NCI-H460 (cell line): ENCODE measurements around the gene RER1. TPM values are rescaled to one million over a fixed set of nuclear protein-coding genes. Genes with fewer than 3 reads are reported as not detected.

ENCODE experiments used
- DNase-seq: peaks from one replicate; pipeline ENCODE4 v3.0.0-alpha.2; 2016; ENCODE audit warnings: low read depth; ENCODE audit errors: extremely low read depth
- total RNA-seq: library from RNA; depleted of rRNA; stranded (reverse); fragments of >200 nt; shearing (Covaris generic); gene quantifications from 2 replicates; pipeline ENCODE4 v1.2.3, GENCODE V29; 2014

RER1 gene
- total RNA-seq, 1 experiment from 2014 or later: 80.9 TPM

DNA sequence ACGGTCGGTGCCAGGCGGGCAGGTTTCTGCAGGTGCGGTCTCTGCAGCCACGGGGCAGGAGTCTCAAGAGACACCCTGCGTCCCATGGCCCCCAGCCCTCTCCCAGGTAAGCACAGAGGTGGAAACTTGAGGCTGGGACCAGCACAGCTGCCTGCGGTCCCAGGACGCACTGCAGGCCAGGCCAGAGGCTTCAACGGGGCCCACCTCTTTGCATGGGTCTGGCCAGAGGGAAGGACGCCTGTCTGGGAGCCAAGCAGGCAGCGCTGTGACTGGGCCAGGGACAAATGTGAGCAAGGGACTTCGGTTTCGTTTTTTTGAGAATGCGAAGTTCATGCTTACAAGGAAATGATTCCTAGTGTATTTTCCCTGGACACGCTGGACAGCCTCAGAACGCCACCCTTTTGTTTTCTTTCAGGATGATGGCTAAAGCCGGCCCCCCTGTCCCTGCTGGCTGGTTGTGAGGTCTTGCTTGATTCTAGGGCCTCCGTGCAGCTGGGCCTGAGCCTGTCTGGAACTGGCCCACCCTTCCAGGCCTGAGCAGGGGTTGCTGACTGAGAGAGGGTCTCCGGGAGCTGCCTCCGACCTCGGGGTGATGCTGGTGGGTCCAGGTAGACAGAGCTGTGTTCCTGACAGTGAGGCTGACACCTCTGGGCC, 38.6 kb upstream of the RER1 start:
- no peak for DNase-seq

DNA sequence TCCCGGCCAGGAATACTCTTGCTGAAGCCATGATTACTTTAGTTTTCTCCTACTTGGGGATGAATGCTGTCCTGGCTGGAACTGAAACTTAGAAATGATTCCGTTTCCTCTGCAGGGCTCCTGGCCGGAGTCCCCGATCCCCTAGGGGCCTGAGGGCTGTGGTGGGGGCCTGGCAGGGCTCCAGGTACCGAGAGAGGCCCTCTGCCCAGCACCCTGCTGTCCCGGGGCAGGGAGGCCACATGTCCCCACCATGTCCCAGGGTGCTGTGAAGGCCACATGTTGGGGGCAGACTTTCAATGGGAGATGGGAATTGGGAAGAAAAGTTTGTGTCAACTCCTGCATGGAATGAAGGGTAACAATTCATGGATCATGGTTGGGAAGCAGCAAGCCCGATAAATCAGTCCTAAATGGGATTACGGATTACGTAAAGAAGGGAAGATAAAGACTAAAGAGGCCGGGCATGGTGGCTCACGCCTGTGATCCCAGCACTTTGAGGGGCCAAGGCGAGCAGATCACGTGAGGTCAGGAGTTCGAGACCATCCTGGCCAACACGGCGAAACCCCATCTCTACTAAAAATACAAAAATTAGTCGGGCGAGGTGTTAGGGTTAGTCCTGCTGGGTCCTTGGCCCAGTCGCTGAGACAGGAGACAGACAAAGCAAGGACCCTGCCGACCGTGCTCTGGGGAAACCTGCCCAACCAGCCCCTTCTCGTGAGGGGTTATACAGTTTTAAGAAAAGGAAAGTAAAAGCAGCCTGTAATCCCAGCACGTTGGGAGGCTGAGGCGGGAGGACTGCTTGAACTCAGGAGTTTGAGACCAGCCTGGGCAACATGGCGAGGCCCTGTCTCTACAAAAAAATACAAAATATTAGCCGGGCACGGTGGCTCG, 37.8 kb upstream of the RER1 start:
- no peak for DNase-seq

DNA sequence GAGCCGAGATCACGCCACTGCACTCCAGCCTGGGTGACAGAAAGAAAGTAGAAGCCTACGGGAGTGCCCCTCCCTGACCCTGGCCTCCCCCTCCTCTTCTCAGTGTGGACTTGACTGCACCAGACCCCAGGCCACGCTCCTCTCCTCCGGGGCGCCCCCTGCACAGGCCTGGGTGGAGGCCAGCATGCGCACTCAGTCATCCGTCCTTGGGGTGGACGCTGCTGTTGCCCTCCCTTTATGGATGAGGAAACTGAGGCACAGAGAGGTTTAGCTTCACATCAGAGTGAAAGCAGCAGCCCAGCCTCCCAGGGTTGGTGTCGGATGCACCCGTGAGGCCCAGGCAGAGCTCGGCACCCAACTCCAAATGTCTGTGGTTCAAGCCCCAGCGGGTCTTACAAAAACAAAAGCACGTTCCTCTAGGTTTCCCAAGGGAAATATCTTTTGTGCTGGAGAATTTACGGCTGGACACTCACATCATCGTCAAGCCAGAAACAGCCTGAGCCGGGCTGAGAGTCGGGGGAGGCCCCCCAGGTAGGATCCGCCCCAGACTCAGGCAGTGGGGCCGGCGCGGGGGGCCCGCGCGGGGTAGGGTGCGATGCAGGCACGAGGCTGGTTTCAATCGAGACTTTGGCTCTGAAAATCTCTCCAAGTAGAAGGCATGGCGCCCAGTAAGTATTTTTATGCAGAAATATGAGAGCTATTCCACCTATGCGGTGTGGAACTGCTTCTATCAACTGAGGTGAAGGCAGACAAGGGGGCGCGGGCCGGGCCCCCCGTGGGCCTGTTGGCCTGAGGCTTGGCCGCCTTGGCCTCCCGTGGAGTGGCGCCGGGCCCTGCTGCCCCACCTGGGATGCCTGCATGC, 36.9 kb upstream of the RER1 start:
- no peak for DNase-seq

- DNase-seq: no peak
Observed at GRCh38 chr1:2355373-2356261, 36.0 kb upstream of the RER1 start.

DNA sequence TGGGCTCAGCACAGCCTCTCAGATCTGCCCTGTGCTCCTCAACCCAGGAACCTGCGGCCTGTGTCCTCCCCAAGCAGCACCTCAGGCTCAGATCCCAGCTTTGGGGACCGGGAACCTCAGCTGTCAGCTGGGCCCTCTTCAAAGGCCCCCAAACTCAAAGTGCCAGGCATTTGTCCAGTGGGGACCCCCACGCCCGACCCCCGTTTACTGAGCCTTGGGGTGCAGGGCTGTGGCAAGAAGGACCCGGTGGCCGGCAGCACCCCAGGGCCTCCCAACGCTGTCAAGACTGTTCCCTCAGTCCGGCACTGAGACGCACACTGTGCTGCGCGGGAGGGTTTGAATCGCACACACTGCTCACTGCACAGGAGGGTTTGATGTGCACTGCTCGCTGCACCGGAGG, 35.2 kb upstream of the RER1 start:
- no peak for DNase-seq

DNA sequence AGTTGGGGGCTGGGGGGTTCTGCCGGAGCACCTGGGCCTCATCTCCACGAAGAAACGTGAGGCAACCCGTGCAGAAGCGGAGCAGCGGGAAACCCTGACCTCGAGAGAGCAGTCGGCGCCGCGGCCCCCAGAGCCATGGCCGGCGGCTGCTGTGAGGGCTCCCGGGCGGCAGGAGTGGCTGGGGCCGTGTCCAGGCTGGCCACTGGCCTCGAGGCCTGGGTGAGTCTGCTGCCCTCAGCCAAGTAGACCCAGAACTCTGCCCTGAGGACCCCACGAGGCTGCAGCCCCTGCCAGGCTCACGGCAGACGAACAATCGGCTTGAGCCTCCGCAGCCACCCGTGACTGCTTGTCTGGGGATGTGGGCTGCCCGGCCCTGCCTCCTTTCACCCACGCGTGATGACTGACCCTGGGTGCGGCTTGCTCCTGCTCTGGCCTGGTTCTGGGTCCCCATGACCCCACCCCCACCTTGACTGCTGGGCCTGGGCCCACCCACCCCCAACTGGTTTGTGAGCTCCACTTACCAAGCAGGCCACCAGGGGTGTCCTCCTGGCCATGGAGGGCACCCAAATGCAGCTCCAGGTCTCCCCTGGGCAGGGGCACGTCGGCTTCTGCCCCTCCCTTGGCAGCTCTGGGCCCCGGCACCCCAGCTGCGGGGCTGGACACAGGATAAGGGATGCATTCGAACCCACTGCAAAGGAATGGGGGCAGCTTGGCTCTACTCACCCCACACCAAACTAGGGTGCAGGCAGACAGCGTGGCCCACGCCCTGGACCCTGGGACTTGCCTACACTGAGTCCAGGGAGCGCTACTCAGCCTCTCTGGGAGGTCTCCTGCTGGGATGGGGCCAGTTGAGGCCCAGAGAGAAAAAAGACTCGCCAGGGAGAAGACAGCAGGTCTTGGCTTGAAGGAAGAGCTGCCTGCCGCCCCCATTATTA, 34.5 kb upstream of the RER1 start:
- no peak for DNase-seq

- DNase-seq: no peak
Observed at GRCh38 chr1:2358072-2358471, 33.6 kb upstream of the RER1 start.

DNA sequence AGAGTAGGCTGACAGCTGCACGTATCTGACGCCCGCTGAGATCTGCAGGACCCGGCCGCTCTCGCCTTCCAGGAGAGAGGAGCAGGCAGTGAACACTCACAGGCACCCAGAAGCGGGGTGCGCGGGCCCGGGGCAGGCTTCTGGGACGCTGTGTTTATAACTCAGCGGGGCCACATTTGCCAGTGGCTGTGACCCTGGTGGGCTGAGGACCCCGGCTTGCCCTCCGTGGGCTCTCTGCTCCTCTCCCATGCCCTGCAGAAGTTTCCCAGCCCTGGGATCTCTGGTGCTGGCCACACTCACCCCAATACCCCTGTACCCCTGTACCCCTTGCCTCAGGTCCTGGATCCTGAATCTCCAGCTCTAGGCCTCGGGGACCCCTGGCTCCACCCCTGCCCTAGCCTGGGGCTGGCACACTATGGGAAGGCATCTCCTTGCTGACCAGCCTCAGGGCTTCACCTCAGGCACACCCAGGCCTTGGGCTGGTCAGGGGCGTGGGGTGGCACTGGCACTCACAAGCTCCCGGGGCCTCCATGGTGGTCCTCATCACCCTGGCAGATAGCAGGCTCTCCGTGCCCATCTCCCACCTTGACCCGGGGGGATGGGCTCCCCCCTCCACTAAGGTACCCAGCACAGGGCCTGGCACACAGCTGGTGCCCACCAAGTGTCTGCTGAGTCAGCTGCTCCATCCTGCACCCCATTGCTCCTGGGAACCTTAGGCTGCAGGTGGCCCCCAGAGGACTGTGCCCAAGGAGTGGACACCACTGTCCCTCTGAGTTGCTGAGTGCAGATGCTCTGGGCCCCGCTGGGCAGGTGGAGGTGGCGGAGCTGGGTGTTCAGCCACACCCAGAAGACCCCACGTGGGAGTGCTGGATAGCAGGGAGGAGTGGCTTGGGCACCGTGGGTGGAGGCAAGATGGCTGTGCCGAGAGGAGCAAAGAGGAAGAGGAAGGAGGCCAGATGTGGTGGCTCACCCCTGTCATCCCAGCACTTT, 32.7 kb upstream of the RER1 start:
- DNase-seq: no peak

GRCh38 chr1:2360588-2361364, 30.9 kb upstream of the RER1 start:
- DNase-seq: no peak

DNA sequence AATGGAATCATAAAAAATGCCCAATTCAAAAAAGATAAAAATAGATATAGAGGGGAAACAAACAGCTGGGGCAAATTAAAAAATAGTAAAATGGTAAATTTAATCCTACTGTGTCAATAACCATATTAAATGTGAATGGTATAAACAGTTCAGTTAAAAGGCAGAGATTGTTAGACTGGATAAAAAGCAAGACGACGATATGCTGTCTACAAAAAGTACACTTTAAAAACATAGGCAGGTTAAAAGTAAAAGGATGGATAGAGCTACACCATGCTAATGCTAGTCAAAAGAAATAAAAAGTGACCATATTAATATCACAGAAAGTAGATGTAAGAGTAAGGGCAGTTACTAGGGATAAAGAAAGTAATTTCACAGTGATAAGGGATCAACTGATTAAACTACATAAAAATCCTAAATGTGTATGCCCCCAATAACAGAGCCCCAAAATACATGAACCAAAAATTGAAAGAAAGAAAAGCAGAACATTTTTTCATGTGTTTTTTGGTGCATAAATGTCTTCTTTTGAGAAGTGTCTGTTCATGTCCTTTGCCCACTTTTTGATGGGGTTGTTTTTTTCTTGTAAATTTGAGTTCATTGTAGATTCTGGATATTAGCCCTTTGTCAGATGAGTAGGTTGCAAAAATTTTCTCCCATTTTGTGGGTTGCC, 27.7 kb upstream of the RER1 start:
- no peak for DNase-seq

DNA sequence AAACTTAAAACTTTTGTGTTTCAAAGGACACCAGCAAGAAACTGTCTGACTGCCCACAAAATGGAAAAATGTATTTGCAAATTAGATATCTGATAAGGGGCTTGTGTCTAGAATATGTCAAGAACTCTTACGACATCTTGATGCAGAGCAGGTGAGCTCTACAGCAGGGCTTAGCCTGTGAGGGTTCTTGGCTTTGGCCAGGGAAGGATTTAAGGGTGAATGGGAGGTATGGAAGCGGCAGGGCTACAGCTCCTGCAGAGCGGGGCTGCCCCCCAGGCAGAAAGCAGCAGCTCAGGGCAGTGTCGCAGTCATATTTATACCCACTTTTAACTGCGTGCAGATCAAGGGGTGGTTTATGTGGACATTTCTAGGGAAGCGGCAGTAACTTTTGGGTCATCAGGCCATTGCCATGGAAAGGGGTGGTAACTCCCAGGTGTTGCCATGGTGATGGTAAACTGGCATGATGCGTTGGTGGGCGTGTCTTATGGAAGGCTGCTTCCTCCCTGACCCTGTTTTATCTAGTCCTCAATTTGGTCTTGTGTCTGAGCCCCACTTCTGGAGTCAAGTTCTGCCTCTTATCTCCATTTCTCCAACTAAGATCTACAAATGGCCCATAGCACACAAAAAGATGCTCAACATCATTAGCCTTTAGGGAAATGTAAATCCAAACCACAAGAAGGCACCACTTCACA, 23.4 kb upstream of the RER1 start:
- no peak for DNase-seq

GRCh38 chr1:2372551-2373490, 18.8 kb upstream of the RER1 start:
- DNase-seq: no peak

DNA sequence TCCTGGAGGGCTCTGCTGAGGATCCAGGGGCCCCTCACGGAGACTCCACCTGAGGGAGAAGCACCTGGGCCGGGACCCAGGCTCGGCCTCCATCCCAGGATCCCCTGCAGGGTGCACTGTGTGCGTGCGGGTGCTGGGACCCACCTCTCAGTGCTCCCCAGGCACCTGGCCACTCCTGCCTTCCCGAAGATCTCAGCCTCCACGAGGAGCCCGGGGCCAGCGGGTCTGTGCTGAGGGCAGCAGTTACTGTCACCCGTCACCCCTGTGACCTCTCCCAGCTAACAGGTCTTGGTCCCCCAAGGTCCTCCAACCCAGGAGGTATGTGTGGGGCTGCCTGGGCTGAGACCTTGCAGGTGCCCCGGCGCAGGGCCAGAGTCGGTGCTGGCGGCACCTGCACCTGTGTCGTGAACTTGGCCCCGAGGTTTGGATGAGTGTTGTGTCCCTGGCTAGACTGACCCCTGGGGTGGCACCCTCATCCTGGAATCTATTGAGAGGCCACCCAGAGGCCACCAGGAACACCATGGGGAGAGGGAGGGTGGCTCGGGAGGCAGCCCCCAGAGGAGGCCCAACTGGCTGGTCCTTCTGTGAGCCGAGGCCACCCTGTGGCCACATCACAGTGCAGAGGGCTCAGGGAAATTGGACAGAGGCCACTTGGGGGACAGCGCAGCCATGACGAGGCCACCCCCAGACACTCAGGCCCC, 17.9 kb upstream of the RER1 start:
- DNase-seq: no peak
